HEK293 (cell line): ENCODE measurements around the gene STYXL1.

Experiments used
- CTCF ChIA-PET: fragments of 350-600 bp; formaldehyde crosslinking; extraction: SDS; loops from one replicate; lab custom pipeline; 2021; ENCODE audit warnings: antibody characterized with exemption; lab: Yijun Ruan, JAX
- POLR2A ChIA-PET: fragments of 300-600 bp; formaldehyde crosslinking; extraction: SDS; loops from one replicate; lab custom pipeline; 2020; ENCODE audit warnings: antibody characterized with exemption, inconsistent platforms; lab: Yijun Ruan, JAX
- H3K27ac ChIP-seq: fragments of 200-500 bp; sonication (Bioruptor generic); 2 replicates; pipeline ENCODE4 v1.5.1; 2014; ENCODE audit warnings: low read depth, low read length, control low read depth, inconsistent platforms; ENCODE audit errors: extremely low read depth
- H3K36me3 ChIP-seq, 2 experiments: fragments of 200-500 bp in 1 of 2; sonication (Bioruptor generic) in 1 of 2; 1 replicate in 1 of 2; 2 replicates in 1 of 2; pipeline ENCODE4 v1.5.1; 2014 to 2017; ENCODE audit warnings: inconsistent platforms in 2 of 2, low read length in 2 of 2; ENCODE audit not compliant: control insufficient read depth in 2 of 2, insufficient read depth in 1 of 2
- H3K4me1 ChIP-seq: fragments of 200-500 bp; sonication (Bioruptor generic); 2 replicates; pipeline ENCODE4 v1.5.1; 2014; ENCODE audit warnings: mild to moderate bottlenecking, low read length, inconsistent platforms; ENCODE audit not compliant: control insufficient read depth, insufficient read depth
- H3K4me3 ChIP-seq: 2 replicates; pipeline ENCODE4 v1.5.1; 2011; ENCODE audit warnings: low read depth, mild to moderate bottlenecking, control low read depth, low read length, moderate library complexity
- H3K9me3 ChIP-seq: fragments of 200-500 bp; sonication (Bioruptor generic); 2 replicates; pipeline ENCODE4 v1.5.1; 2014; ENCODE audit warnings: low read depth, low read length, inconsistent platforms; ENCODE audit not compliant: control insufficient read depth, insufficient read depth
- KLF10 ChIP-seq: fragments of 450-650 bp; IDR thresholded peaks from 2 replicates; pipeline ENCODE4 v1.5.1; 2018; ENCODE audit warnings: missing biosample characterization, mild to moderate bottlenecking, missing genetic modification characterization
- OSR2 ChIP-seq: fragments of 450-650 bp; formaldehyde crosslinking; IDR thresholded peaks from 2 replicates; pipeline ENCODE4 v1.5.1; 2016; ENCODE audit warnings: missing biosample characterization, missing genetic modification characterization
- PRDM1 ChIP-seq: fragments of 450-650 bp; formaldehyde crosslinking; IDR thresholded peaks from 2 replicates; pipeline ENCODE4; 2016; ENCODE audit warnings: missing biosample characterization, missing genetic modification characterization
- SCRT1 ChIP-seq: fragments of 450-650 bp; formaldehyde crosslinking; IDR thresholded peaks from 2 replicates; pipeline ENCODE4 v1.5.1; 2016; ENCODE audit warnings: missing biosample characterization, missing genetic modification characterization, borderline replicate concordance
- TRIM28 ChIP-seq: IDR thresholded peaks from 2 replicates; pipeline ENCODE4 v1.6.1; 2011; ENCODE audit warnings: low read length, control low read depth, borderline replicate concordance
- ZNF132 ChIP-seq: fragments of 450-650 bp; formaldehyde crosslinking; IDR thresholded peaks from 2 replicates; pipeline ENCODE4 v1.5.1; 2017; ENCODE audit warnings: missing biosample characterization, missing genetic modification characterization, borderline replicate concordance
- ZNF214 ChIP-seq: fragments of 450-650 bp; formaldehyde crosslinking; IDR thresholded peaks from 2 replicates; pipeline ENCODE4 v1.5.1; 2017; ENCODE audit warnings: missing biosample characterization, mild to moderate bottlenecking, missing genetic modification characterization, borderline replicate concordance
- ZNF23 ChIP-seq: fragments of 450-650 bp; formaldehyde crosslinking; IDR thresholded peaks from 2 replicates; pipeline ENCODE4 v1.5.1; 2016; ENCODE audit warnings: missing biosample characterization, missing genetic modification characterization, borderline replicate concordance
- ZNF311 ChIP-seq: fragments of 450-650 bp; formaldehyde crosslinking; IDR thresholded peaks from 2 replicates; pipeline ENCODE4 v1.5.1; 2017; ENCODE audit warnings: missing biosample characterization, missing genetic modification characterization, borderline replicate concordance
- ZNF514 ChIP-seq: fragments of 450-650 bp; formaldehyde crosslinking; IDR thresholded peaks from 2 replicates; pipeline ENCODE4 v1.5.1; 2016; ENCODE audit warnings: missing biosample characterization, missing genetic modification characterization
- ZNF521 ChIP-seq: fragments of 450-650 bp; formaldehyde crosslinking; IDR thresholded peaks from 2 replicates; pipeline ENCODE4 v1.5.1; 2017; ENCODE audit warnings: missing biosample characterization, mild to moderate bottlenecking, missing genetic modification characterization
- ZNF555 ChIP-seq: fragments of 450-650 bp; formaldehyde crosslinking; conservative IDR thresholded peaks from 2 replicates; pipeline ENCODE4 v1.5.1; 2017; ENCODE audit warnings: missing biosample characterization, mild to moderate bottlenecking, missing genetic modification characterization, inconsistent platforms
- ZNF561 ChIP-seq: fragments of 450-650 bp; IDR thresholded peaks from 2 replicates; pipeline ENCODE4 v1.5.1; 2018; ENCODE audit warnings: missing biosample characterization, missing genetic modification characterization, borderline replicate concordance
- ZNF664 ChIP-seq: fragments of 450-650 bp; formaldehyde crosslinking; IDR thresholded peaks from 2 replicates; pipeline ENCODE4 v1.5.1; 2016; ENCODE audit warnings: missing biosample characterization, missing genetic modification characterization
- ZNF670 ChIP-seq: fragments of 450-650 bp; formaldehyde crosslinking; IDR thresholded peaks from 2 replicates; pipeline ENCODE4 v1.5.1; 2016; ENCODE audit warnings: missing biosample characterization, missing genetic modification characterization, low read depth
- ZNF76 ChIP-seq: fragments of 450-650 bp; formaldehyde crosslinking; IDR thresholded peaks from 2 replicates; pipeline ENCODE4; 2016; ENCODE audit warnings: low read depth, missing biosample characterization, missing genetic modification characterization, borderline replicate concordance
- ZNF776 ChIP-seq: fragments of 450-650 bp; formaldehyde crosslinking; IDR thresholded peaks from 2 replicates; pipeline ENCODE4 v1.5.0; 2017; ENCODE audit warnings: missing biosample characterization, missing genetic modification characterization, borderline replicate concordance
- TF ChIP-seq, protein P1 (sequence below): fragments of 450-650 bp; formaldehyde crosslinking; IDR thresholded peaks from 2 replicates; pipeline ENCODE4 v1.5.1; 2016; ENCODE audit warnings: missing biosample characterization, missing genetic modification characterization
- TF ChIP-seq, protein P2 (sequence below): fragments of 450-650 bp; formaldehyde crosslinking; IDR thresholded peaks from 2 replicates; pipeline ENCODE4 v1.5.1; 2016; ENCODE audit warnings: missing biosample characterization, missing genetic modification characterization
- TF ChIP-seq, protein P3 (sequence below): fragments of 450-650 bp; formaldehyde crosslinking; IDR thresholded peaks from 2 replicates; pipeline ENCODE4 v1.5.1; 2017; ENCODE audit warnings: missing biosample characterization, missing genetic modification characterization
- TF ChIP-seq, protein P4 (sequence below): fragments of 450-650 bp; formaldehyde crosslinking; IDR thresholded peaks from 2 replicates; pipeline ENCODE4 v1.5.1; 2016; ENCODE audit warnings: missing biosample characterization, missing genetic modification characterization
- TF ChIP-seq, protein P5 (sequence below): fragments of 450-650 bp; formaldehyde crosslinking; IDR thresholded peaks from 2 replicates; pipeline ENCODE4 v1.5.1; 2017; ENCODE audit warnings: missing biosample characterization, missing genetic modification characterization
- TF ChIP-seq, protein P6 (sequence below): fragments of 450-650 bp; formaldehyde crosslinking; IDR thresholded peaks from 2 replicates; pipeline ENCODE4 v1.5.1; 2017; ENCODE audit warnings: missing biosample characterization, missing genetic modification characterization

Gene STYXL1

DNA sequence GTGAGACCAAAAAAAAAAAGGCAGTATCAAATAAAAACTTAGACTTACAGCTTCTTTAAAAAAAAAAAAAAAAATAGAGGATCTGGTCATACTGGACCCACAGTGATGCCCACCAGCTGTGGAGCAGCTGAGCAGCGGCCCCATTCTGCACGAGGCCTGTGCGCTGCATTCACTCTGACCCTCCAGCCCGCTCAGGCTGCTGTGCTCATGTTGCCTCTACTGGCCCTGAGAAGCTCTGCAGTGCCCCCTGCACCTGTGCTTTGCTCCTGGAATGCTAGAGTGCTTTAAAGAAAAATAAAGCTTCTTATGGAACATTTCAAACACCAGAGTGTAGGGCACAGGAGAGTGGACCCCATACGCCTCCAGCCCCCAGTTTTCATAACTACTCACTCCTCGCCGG, 86.6 kb downstream of the STYXL1 start (continued):
- TF ChIP-seq ZNF311 (tag by site-specific recombination) = no peak
- no peak for TF ChIP-seq ZNF670 (tag by site-specific recombination)
- no peak for TF ChIP-seq ZNF664 (tag by site-specific recombination)
- TF ChIP-seq, protein P1, sequence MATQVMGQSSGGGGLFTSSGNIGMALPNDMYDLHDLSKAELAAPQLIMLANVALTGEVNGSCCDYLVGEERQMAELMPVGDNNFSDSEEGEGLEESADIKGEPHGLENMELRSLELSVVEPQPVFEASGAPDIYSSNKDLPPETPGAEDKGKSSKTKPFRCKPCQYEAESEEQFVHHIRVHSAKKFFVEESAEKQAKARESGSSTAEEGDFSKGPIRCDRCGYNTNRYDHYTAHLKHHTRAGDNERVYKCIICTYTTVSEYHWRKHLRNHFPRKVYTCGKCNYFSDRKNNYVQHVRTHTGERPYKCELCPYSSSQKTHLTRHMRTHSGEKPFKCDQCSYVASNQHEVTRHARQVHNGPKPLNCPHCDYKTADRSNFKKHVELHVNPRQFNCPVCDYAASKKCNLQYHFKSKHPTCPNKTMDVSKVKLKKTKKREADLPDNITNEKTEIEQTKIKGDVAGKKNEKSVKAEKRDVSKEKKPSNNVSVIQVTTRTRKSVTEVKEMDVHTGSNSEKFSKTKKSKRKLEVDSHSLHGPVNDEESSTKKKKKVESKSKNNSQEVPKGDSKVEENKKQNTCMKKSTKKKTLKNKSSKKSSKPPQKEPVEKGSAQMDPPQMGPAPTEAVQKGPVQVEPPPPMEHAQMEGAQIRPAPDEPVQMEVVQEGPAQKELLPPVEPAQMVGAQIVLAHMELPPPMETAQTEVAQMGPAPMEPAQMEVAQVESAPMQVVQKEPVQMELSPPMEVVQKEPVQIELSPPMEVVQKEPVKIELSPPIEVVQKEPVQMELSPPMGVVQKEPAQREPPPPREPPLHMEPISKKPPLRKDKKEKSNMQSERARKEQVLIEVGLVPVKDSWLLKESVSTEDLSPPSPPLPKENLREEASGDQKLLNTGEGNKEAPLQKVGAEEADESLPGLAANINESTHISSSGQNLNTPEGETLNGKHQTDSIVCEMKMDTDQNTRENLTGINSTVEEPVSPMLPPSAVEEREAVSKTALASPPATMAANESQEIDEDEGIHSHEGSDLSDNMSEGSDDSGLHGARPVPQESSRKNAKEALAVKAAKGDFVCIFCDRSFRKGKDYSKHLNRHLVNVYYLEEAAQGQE = no peak
- TF ChIP-seq, protein P2, sequence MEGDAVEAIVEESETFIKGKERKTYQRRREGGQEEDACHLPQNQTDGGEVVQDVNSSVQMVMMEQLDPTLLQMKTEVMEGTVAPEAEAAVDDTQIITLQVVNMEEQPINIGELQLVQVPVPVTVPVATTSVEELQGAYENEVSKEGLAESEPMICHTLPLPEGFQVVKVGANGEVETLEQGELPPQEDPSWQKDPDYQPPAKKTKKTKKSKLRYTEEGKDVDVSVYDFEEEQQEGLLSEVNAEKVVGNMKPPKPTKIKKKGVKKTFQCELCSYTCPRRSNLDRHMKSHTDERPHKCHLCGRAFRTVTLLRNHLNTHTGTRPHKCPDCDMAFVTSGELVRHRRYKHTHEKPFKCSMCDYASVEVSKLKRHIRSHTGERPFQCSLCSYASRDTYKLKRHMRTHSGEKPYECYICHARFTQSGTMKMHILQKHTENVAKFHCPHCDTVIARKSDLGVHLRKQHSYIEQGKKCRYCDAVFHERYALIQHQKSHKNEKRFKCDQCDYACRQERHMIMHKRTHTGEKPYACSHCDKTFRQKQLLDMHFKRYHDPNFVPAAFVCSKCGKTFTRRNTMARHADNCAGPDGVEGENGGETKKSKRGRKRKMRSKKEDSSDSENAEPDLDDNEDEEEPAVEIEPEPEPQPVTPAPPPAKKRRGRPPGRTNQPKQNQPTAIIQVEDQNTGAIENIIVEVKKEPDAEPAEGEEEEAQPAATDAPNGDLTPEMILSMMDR (tag by site-specific recombination) = no peak
- TF ChIP-seq, protein P3, sequence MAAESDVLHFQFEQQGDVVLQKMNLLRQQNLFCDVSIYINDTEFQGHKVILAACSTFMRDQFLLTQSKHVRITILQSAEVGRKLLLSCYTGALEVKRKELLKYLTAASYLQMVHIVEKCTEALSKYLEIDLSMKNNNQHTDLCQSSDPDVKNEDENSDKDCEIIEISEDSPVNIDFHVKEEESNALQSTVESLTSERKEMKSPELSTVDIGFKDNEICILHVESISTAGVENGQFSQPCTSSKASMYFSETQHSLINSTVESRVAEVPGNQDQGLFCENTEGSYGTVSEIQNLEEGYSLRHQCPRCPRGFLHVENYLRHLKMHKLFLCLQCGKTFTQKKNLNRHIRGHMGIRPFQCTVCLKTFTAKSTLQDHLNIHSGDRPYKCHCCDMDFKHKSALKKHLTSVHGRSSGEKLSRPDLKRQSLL = no peak
- TF ChIP-seq, protein P4, sequence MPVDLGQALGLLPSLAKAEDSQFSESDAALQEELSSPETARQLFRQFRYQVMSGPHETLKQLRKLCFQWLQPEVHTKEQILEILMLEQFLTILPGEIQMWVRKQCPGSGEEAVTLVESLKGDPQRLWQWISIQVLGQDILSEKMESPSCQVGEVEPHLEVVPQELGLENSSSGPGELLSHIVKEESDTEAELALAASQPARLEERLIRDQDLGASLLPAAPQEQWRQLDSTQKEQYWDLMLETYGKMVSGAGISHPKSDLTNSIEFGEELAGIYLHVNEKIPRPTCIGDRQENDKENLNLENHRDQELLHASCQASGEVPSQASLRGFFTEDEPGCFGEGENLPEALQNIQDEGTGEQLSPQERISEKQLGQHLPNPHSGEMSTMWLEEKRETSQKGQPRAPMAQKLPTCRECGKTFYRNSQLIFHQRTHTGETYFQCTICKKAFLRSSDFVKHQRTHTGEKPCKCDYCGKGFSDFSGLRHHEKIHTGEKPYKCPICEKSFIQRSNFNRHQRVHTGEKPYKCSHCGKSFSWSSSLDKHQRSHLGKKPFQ (tag by site-specific recombination) = no peak
- no peak for TF ChIP-seq KLF10 (tag by site-specific recombination)
- no peak for TF ChIP-seq ZNF132 (tag by site-specific recombination)
- TF ChIP-seq ZNF521 = no peak
- TF ChIP-seq, protein P5, sequence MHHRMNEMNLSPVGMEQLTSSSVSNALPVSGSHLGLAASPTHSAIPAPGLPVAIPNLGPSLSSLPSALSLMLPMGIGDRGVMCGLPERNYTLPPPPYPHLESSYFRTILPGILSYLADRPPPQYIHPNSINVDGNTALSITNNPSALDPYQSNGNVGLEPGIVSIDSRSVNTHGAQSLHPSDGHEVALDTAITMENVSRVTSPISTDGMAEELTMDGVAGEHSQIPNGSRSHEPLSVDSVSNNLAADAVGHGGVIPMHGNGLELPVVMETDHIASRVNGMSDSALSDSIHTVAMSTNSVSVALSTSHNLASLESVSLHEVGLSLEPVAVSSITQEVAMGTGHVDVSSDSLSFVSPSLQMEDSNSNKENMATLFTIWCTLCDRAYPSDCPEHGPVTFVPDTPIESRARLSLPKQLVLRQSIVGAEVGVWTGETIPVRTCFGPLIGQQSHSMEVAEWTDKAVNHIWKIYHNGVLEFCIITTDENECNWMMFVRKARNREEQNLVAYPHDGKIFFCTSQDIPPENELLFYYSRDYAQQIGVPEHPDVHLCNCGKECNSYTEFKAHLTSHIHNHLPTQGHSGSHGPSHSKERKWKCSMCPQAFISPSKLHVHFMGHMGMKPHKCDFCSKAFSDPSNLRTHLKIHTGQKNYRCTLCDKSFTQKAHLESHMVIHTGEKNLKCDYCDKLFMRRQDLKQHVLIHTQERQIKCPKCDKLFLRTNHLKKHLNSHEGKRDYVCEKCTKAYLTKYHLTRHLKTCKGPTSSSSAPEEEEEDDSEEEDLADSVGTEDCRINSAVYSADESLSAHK (tag by site-specific recombination) = no peak
- no peak for TF ChIP-seq ZNF23 (tag by site-specific recombination)
- no peak for TF ChIP-seq SCRT1 (tag by site-specific recombination)
- no peak for TF ChIP-seq PRDM1 (tag by site-specific recombination)

DNA sequence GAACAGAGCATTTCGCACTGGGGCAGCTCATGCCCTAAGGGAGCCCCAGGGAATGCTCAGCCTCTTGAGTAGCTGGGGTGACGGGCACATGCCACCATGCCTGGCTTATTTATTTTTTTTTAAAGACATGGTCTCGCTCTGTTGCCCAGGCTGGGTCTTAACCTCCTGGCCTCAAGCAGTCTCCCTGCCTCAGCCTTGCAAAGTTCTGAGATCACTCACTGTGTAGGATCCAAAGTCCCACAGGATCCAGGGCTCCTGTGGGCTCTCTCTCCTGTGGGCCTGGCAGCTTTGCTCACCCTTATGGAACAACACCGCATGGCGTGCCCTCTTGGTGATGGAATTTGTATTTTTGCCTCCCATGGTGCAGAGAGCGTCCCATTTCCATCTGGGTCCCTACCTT, 87.4 kb downstream of the STYXL1 start:
- no peak overlapping the region for H3K27ac ChIP-seq
- no peaks in the 10 kb centered on the region for H3K9me3 ChIP-seq
- H3K4me1 ChIP-seq = no peaks in the 10 kb centered on the region
- ChIA-PET CTCF (interaction anchor here (2.2 kb wide), 1 partner anchor 94 kb away, joined by 6 read pairs; no protein-coding TSS in a partner anchor), POLR2A (no interaction called here)
- no peak overlapping the region for H3K4me3 ChIP-seq
- TF ChIP-seq ZNF561 (no peak), TRIM28 (no peak), ZNF776 (no peak), ZNF76 (tag by site-specific recombination) (no peak), ZNF514 (tag by site-specific recombination) (no peak), ZNF555 (no peak), ZNF214 (no peak), OSR2 (no peak)
- TF ChIP-seq, protein P6, sequence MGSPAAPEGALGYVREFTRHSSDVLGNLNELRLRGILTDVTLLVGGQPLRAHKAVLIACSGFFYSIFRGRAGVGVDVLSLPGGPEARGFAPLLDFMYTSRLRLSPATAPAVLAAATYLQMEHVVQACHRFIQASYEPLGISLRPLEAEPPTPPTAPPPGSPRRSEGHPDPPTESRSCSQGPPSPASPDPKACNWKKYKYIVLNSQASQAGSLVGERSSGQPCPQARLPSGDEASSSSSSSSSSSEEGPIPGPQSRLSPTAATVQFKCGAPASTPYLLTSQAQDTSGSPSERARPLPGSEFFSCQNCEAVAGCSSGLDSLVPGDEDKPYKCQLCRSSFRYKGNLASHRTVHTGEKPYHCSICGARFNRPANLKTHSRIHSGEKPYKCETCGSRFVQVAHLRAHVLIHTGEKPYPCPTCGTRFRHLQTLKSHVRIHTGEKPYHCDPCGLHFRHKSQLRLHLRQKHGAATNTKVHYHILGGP (tag by site-specific recombination) = no peak
- peaks cover 9 to 17% of the 10 kb centered on the region in 2 experiments; a peak in 2 of 3 replicates for H3K36me3 ChIP-seq
